NCI-H345 treated with DMSO at 0.1 percent for 48 hours (cell line): ENCODE data around the gene C2orf92.

Source experiments
- DNase-seq: peaks from one replicate; lab custom pipeline; 2025; ENCODE audit not compliant: unreplicated experiment; lab: John Stamatoyannopoulos, UW

The C2orf92 gene

GRCh38 chr2:97712693-97713295 is 43.3 kb downstream of the C2orf92 start:
- DNase-seq: no peak

- DNase-seq: no peak
Measured at GRCh38 chr2:97713296-97714083, 44.0 kb downstream of the C2orf92 start, which contains the start of gene ZAP70. Gene ZAP70, plus strand, starts transcription at chr2:97713576. Its CDS starts 10,461 bp downstream, at chr2:97724037.

GRCh38 chr2:97714084-97714949 is 44.8 kb downstream of the C2orf92 start:
- DNase-seq: no peak

GRCh38 chr2:97714950-97715652 is 45.6 kb downstream of the C2orf92 start:
- DNase-seq: no peak

GRCh38 chr2:97715951-97716694 is 46.6 kb downstream of the C2orf92 start:
- no peak for DNase-seq

- DNase-seq: no peak
Measured at GRCh38 chr2:97716695-97717612, 47.4 kb downstream of the C2orf92 start.

- DNase-seq: no peak
Measured at GRCh38 chr2:97717613-97717995, 48.1 kb downstream of the C2orf92 start.

- DNase-seq: no peak
Measured at GRCh38 chr2:97718051-97718882, 48.8 kb downstream of the C2orf92 start.

- no peak for DNase-seq
Measured at GRCh38 chr2:97718942-97719341, 49.4 kb downstream of the C2orf92 start.

- DNase-seq: no peak
Measured at GRCh38 chr2:97719362-97720155, 50.0 kb downstream of the C2orf92 start.

- DNase-seq: no peak
Measured at GRCh38 chr2:97720746-97721145, 51.2 kb downstream of the C2orf92 start.

- DNase-seq: no peak
Measured at GRCh38 chr2:97722227-97722626, 52.7 kb downstream of the C2orf92 start.

GRCh38 chr2:97723156-97724072 is 53.9 kb downstream of the C2orf92 start:
- no peak for DNase-seq

GRCh38 chr2:97724073-97724410 is 54.5 kb downstream of the C2orf92 start:
- DNase-seq: no peak

- DNase-seq: no peak
Measured at GRCh38 chr2:97724501-97724900, 55.0 kb downstream of the C2orf92 start.

GRCh38 chr2:97724946-97725688 is 55.6 kb downstream of the C2orf92 start:
- no peak for DNase-seq
